Liver (tissue), 9 donors: ENCODE measurements around the gene MAP10. TPM values are rescaled to one million over a fixed set of nuclear protein-coding genes. Genes with fewer than 3 reads are reported as not detected.

Experiments
- DNase-seq: peaks from one replicate; pipeline ENCODE4 v3.0.0-alpha.2; 2017; ENCODE audit warnings: low spot score
- H3K27ac ChIP-seq, 2 donors: one replicate each; pipeline ENCODE4 v1.7.0; 2013; ENCODE audit warnings: inconsistent platforms in 2 of 2, low read length in 2 of 2, control low read depth in 1 of 2, low read depth in 1 of 2, mild to moderate bottlenecking in 1 of 2
- H3K27me3 ChIP-seq, 4 donors: one replicate each; pipeline versions ENCODE4 v1.6.1 to v1.7.0; 2013; ENCODE audit warnings: low read length in 3 of 4, inconsistent platforms in 1 of 4, mild to moderate bottlenecking in 1 of 4, moderate library complexity in 1 of 4; ENCODE audit not compliant: control insufficient read depth in 4 of 4, insufficient read depth in 4 of 4
- H3K36me3 ChIP-seq, 4 donors: one replicate each; pipeline versions ENCODE4 v1.6.1 to v1.7.0; 2013; ENCODE audit warnings: low read length in 3 of 4, mild to moderate bottlenecking in 3 of 4, low read depth in 1 of 4, moderate library complexity in 1 of 4; ENCODE audit not compliant: control insufficient read depth in 4 of 4, insufficient read depth in 3 of 4
- H3K4me1 ChIP-seq, 4 donors: one replicate each; pipeline versions ENCODE4 v1.6.1 to v1.7.0; 2013; ENCODE audit warnings: low read length in 3 of 4, mild to moderate bottlenecking in 3 of 4, moderate library complexity in 1 of 4; ENCODE audit not compliant: control insufficient read depth in 4 of 4, insufficient read depth in 4 of 4
- H3K4me3 ChIP-seq, 3 donors: one replicate each; pipeline versions ENCODE4 v1.6.1 to v1.7.0; 2013; ENCODE audit warnings: low read length in 3 of 3, control low read depth in 1 of 3, low read depth in 1 of 3, mild to moderate bottlenecking in 1 of 3
- H3K9ac ChIP-seq, 2 donors: one replicate each; pipeline ENCODE4 v1.7.0; 2013; ENCODE audit warnings: low read length in 2 of 2, mild to moderate bottlenecking in 2 of 2, moderate library complexity in 2 of 2, control low read depth in 1 of 2, low read depth in 1 of 2
- H3K9me3 ChIP-seq, 4 donors: one replicate each; pipeline versions ENCODE4 v1.6.1 to v1.7.0; 2013; ENCODE audit warnings: low read length in 3 of 4; ENCODE audit not compliant: control insufficient read depth in 4 of 4
- EGR1 ChIP-seq, 2 donors: IDR thresholded peaks; 2 replicates each; pipeline ENCODE4 v1.6.1; 2016 to 2018; ENCODE audit warnings: antibody characterized with exemption in 2 of 2, low read depth in 2 of 2
- FOXA1 ChIP-seq: IDR thresholded peaks from 2 replicates; pipeline ENCODE4 v1.6.1; 2016; ENCODE audit warnings: antibody characterized with exemption
- FOXA2 ChIP-seq: IDR thresholded peaks from 2 replicates; pipeline ENCODE4 v1.6.1; 2016; ENCODE audit warnings: antibody characterized with exemption
- GABPA ChIP-seq, 2 donors: IDR thresholded peaks in 1 of 2; conservative IDR thresholded peaks in 1 of 2; 2 replicates each; pipeline ENCODE4 v1.6.1; 2016; ENCODE audit warnings: antibody characterized with exemption in 2 of 2, mild to moderate bottlenecking in 1 of 2, moderate library complexity in 1 of 2
- HNF4A ChIP-seq, 2 donors: conservative IDR thresholded peaks; 2 replicates each; pipeline ENCODE4 v1.6.1; 2016; ENCODE audit warnings: antibody characterized with exemption in 2 of 2, mild to moderate bottlenecking in 2 of 2
- HNF4G ChIP-seq: IDR thresholded peaks from 2 replicates; pipeline ENCODE4 v1.6.1; 2016; ENCODE audit warnings: antibody characterized with exemption
- JUND ChIP-seq, 2 donors: IDR thresholded peaks; 2 replicates each; pipeline ENCODE4 v1.6.1; 2016; ENCODE audit warnings: antibody characterized with exemption in 2 of 2
- NR2F2 ChIP-seq: IDR thresholded peaks from 2 replicates; pipeline ENCODE4 v1.6.1; 2016; ENCODE audit warnings: antibody characterized with exemption
- RAD21 ChIP-seq, 2 donors: IDR thresholded peaks; 2 replicates each; pipeline ENCODE4 v1.6.1; 2016; ENCODE audit warnings: antibody characterized with exemption in 2 of 2, mild to moderate bottlenecking in 2 of 2
- RXRA ChIP-seq, 2 donors: IDR thresholded peaks; 2 replicates each; pipeline ENCODE4 v1.6.1; 2017 to 2018; ENCODE audit warnings: antibody characterized with exemption in 2 of 2, mild to moderate bottlenecking in 1 of 2
- SP1 ChIP-seq: IDR thresholded peaks from 2 replicates; pipeline ENCODE4 v1.6.1; 2018; ENCODE audit warnings: antibody characterized with exemption, mild to moderate bottlenecking
- TAF1 ChIP-seq: conservative IDR thresholded peaks from 2 replicates; pipeline ENCODE4 v1.6.1; 2016; ENCODE audit warnings: antibody characterized with exemption, mild to moderate bottlenecking
- YY1 ChIP-seq: IDR thresholded peaks from 2 replicates; pipeline ENCODE4 v1.6.1; 2016; ENCODE audit warnings: antibody characterized with exemption, mild to moderate bottlenecking
- WGBS: extraction: QIAGEN DNeasy Blood & Tissue Kit; methylation state at CpG from one replicate; pipeline ENCODE4 v1.1.7; 2013; 5-methylcytosine and 5-hydroxymethylcytosine counted together
- polyA plus RNA-seq, 2 donors: library from polyadenylated mRNA; stranded (reverse) in 1 of 2; unstranded in 1 of 2; fragments of 200-250 nt in 1 of 2; fragments of >200 nt in 1 of 2; fragmentation: Nextera tagmentation in 1 of 2; extraction: Ambion mirVana in 1 of 2; gene quantifications; one replicate each; pipeline versions ENCODE4 v1.2.1 to v1.2.3, GENCODE V29; 2013 to 2015
- total RNA-seq, 2 donors: library from RNA; depleted of rRNA; stranded (reverse); fragments of >200 nt; gene quantifications; one replicate each; pipeline ENCODE4 v1.2.3, GENCODE V29; 2014
- TF ChIP-seq, protein P1 (sequence below): fragments of 150-350 bp; IDR thresholded peaks from 2 replicates; pipeline ENCODE4 v1.5.1; 2017; ENCODE audit warnings: improper control_type of control experiment, low read depth, low read length; ENCODE audit not compliant: missing input control
- TF ChIP-seq, protein P2 (sequence below): IDR thresholded peaks from 2 replicates; pipeline ENCODE4 v1.6.1; 2016; ENCODE audit warnings: antibody characterized with exemption
- TF ChIP-seq, protein P3 (sequence below): IDR thresholded peaks from 2 replicates; pipeline ENCODE4 v1.6.1; 2016; ENCODE audit warnings: antibody characterized with exemption
- TF ChIP-seq, protein P4 (sequence below): IDR thresholded peaks from 2 replicates; pipeline ENCODE4 v1.6.1; 2016; ENCODE audit warnings: antibody characterized with exemption
- TF ChIP-seq, protein P5 (sequence below): IDR thresholded peaks from 2 replicates; pipeline ENCODE4 v1.6.1; 2016; ENCODE audit warnings: antibody characterized with exemption, mild to moderate bottlenecking
- donor health status: healthy.
- donor health status: healthy.
- donor health status: healthy.
- donor health status: healthy.
- donor health status: healthy.

Gene MAP10
- total and polyA plus RNA-seq, 4 donors = 0.96 to 2.7 (median 1.8) TPM

DNA sequence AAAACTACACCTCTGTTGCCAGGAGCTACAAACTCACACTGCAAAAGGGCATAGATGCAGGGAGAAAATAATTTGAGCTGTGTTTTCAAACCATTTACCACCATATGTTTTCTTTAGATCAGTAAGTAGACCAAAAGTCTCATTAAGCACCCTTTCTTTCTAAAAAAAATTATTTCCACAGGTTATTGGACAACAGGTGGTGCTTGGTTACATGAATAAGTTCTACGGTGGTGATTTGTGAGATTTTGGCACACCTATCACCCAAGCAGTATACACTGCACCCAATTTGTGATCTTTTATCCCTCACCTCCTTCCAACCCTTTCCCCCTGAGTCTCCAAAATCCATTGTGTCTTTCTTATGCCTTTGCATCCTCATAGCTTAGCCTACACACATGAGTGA lies 21.1 kb downstream of the MAP10 start:
- no peaks in the 10 kb centered on the region for H3K36me3 ChIP-seq
- 98% methylated on average over 1 of the region's 1 CpG for WGBS
- no peak for TF ChIP-seq HNF4G
- TF ChIP-seq RXRA (IDR thresholded peaks at IDR 0.05) = no peak
- no peak for TF ChIP-seq EGR1 (IDR thresholded peaks at IDR 0.05; ENCODE audit: low read depth in 2 of 2)
- TF ChIP-seq, protein P1, sequence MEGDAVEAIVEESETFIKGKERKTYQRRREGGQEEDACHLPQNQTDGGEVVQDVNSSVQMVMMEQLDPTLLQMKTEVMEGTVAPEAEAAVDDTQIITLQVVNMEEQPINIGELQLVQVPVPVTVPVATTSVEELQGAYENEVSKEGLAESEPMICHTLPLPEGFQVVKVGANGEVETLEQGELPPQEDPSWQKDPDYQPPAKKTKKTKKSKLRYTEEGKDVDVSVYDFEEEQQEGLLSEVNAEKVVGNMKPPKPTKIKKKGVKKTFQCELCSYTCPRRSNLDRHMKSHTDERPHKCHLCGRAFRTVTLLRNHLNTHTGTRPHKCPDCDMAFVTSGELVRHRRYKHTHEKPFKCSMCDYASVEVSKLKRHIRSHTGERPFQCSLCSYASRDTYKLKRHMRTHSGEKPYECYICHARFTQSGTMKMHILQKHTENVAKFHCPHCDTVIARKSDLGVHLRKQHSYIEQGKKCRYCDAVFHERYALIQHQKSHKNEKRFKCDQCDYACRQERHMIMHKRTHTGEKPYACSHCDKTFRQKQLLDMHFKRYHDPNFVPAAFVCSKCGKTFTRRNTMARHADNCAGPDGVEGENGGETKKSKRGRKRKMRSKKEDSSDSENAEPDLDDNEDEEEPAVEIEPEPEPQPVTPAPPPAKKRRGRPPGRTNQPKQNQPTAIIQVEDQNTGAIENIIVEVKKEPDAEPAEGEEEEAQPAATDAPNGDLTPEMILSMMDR = no peak
- no peak for TF ChIP-seq GABPA (IDR thresholded peaks at IDR 0.05 in 1 of 2, conservative IDR thresholded peaks at IDR 0.05 in 1 of 2)
- no peak for TF ChIP-seq NR2F2
- no peak for TF ChIP-seq FOXA2
- no peak for TF ChIP-seq SP1
- no peak for TF ChIP-seq RAD21 (IDR thresholded peaks at IDR 0.05)
- TF ChIP-seq, protein P2, sequence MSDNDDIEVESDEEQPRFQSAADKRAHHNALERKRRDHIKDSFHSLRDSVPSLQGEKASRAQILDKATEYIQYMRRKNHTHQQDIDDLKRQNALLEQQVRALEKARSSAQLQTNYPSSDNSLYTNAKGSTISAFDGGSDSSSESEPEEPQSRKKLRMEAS = no peak
- TF ChIP-seq FOXA1 = no peak
- TF ChIP-seq, protein P3, sequence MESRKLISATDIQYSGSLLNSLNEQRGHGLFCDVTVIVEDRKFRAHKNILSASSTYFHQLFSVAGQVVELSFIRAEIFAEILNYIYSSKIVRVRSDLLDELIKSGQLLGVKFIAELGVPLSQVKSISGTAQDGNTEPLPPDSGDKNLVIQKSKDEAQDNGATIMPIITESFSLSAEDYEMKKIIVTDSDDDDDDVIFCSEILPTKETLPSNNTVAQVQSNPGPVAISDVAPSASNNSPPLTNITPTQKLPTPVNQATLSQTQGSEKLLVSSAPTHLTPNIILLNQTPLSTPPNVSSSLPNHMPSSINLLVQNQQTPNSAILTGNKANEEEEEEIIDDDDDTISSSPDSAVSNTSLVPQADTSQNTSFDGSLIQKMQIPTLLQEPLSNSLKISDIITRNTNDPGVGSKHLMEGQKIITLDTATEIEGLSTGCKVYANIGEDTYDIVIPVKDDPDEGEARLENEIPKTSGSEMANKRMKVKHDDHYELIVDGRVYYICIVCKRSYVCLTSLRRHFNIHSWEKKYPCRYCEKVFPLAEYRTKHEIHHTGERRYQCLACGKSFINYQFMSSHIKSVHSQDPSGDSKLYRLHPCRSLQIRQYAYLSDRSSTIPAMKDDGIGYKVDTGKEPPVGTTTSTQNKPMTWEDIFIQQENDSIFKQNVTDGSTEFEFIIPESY = no peak
- no peak for TF ChIP-seq TAF1
- no peak for TF ChIP-seq JUND (IDR thresholded peaks at IDR 0.05)
- no peaks in the 10 kb centered on the region for H3K4me1 ChIP-seq
- DNase-seq = no peak
- H3K27me3 ChIP-seq = no peaks in the 10 kb centered on the region
- no peaks in the 10 kb centered on the region for H3K9me3 ChIP-seq
- no peak overlapping the region for H3K4me3 ChIP-seq
- no peak overlapping the region for H3K9ac ChIP-seq
- H3K27ac ChIP-seq = no peak overlapping the region

DNA sequence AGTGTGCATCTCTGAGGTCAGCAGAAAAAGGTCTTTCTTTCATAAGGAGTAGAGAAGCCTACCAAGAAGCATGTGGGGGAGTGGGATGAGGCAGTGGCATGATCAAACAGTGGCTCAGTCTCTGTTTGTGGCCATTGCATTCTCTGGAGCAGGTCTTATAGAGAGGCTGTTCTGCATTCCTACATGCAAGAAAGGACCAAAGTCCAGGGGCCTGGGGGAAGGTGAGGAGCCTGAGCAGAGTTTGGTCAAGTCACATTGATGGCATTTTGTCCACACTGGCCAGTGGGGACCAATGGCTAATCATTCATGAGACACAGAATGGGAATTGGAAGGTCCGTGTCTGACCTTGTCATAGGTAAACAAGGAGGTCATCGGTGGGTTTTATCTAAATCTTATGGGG lies 25.4 kb downstream of the MAP10 start:
- Histone ChIP-seq H3K27ac (no peak overlapping the region), H3K9me3 (no peaks in the 10 kb centered on the region), H3K27me3 (no peaks in the 10 kb centered on the region), H3K9ac (no peak overlapping the region), H3K4me3 (no peak overlapping the region), H3K4me1 (no peaks in the 10 kb centered on the region), H3K36me3 (no peaks in the 10 kb centered on the region)
- TF ChIP-seq, protein P3 = no peak
- TF ChIP-seq RAD21 (IDR thresholded peaks at IDR 0.05) (no peak), HNF4G (no peak), YY1 (no peak), JUND (IDR thresholded peaks at IDR 0.05) (no peak), SP1 (no peak), FOXA2 (no peak), HNF4A (conservative IDR thresholded peaks at IDR 0.05) (no peak), EGR1 (IDR thresholded peaks at IDR 0.05; ENCODE audit: low read depth in 2 of 2) (no peak), GABPA (IDR thresholded peaks at IDR 0.05 in 1 of 2, conservative IDR thresholded peaks at IDR 0.05 in 1 of 2) (no peak), TAF1 (no peak), FOXA1 (no peak), RXRA (IDR thresholded peaks at IDR 0.05) (no peak)
- TF ChIP-seq, protein P4, sequence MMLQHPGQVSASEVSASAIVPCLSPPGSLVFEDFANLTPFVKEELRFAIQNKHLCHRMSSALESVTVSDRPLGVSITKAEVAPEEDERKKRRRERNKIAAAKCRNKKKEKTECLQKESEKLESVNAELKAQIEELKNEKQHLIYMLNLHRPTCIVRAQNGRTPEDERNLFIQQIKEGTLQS = no peak
- TF ChIP-seq, protein P2 = no peak
- TF ChIP-seq, protein P1 = no peak
- TF ChIP-seq, protein P5, sequence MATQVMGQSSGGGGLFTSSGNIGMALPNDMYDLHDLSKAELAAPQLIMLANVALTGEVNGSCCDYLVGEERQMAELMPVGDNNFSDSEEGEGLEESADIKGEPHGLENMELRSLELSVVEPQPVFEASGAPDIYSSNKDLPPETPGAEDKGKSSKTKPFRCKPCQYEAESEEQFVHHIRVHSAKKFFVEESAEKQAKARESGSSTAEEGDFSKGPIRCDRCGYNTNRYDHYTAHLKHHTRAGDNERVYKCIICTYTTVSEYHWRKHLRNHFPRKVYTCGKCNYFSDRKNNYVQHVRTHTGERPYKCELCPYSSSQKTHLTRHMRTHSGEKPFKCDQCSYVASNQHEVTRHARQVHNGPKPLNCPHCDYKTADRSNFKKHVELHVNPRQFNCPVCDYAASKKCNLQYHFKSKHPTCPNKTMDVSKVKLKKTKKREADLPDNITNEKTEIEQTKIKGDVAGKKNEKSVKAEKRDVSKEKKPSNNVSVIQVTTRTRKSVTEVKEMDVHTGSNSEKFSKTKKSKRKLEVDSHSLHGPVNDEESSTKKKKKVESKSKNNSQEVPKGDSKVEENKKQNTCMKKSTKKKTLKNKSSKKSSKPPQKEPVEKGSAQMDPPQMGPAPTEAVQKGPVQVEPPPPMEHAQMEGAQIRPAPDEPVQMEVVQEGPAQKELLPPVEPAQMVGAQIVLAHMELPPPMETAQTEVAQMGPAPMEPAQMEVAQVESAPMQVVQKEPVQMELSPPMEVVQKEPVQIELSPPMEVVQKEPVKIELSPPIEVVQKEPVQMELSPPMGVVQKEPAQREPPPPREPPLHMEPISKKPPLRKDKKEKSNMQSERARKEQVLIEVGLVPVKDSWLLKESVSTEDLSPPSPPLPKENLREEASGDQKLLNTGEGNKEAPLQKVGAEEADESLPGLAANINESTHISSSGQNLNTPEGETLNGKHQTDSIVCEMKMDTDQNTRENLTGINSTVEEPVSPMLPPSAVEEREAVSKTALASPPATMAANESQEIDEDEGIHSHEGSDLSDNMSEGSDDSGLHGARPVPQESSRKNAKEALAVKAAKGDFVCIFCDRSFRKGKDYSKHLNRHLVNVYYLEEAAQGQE = no peak
- DNase-seq = no peak
- WGBS = 69% methylated on average over 2 of the region's 2 CpGs
